Activated CD4-positive, CD25-positive, alpha-beta regulatory T cell treated with anti-CD3 and anti-CD28 coated beads, Interleukin-2, amount 50 U/mL, for 16 hours (primary cell): ENCODE measurements around the gene IL1RAPL1.
"Not testable (repeated sequence)": the region's sequence is repeated elsewhere in the genome, so short reads cannot be mapped to it uniquely, and the experiment has no call there.

Experiments used
- DNase-seq: peaks from one replicate; pipeline ENCODE4 v3.0.0-alpha.2; 2020; ENCODE audit warnings: low read depth, low spot score

Gene IL1RAPL1

DNA sequence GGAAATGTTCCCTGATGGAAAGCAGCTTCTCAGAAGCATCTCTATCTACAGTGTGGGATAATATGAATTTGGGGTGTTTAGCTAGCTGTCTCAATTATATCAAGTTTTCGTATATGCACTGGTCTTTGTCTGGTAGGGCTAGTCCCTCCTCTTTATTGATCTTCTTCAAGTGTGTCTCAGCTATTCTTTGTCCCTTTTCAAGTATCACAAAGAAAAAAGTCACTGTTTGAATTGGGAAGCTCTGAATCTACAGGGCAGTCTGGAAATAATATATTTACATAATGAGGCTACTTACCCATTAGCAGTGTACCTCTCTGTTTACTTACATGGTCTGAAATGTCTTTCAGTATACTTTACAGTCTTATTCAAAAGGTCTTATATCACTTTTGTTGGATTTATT, 526.0 kb downstream of the IL1RAPL1 start:
- DNase-seq = no peak

DNA sequence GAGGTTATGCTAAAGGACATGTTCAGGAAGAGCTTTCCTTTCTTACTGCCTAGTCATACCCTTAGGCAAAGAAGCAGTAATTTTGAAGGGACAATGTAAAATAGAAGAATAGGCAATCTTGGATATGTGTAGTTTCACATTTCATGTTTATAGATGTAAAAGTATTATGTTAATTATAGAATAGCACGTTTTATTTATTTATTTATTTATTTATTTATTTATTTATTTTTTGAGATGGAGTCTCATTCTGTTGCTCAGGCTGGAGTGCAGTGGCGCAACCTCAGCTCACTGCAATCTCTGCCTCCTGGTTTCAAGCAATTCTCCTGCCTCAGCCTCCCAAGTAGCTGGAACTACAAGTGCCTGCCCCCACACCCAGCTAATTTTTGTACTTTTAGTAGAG, 535.6 kb downstream of the IL1RAPL1 start:
- not testable (repeated sequence) for DNase-seq

DNA sequence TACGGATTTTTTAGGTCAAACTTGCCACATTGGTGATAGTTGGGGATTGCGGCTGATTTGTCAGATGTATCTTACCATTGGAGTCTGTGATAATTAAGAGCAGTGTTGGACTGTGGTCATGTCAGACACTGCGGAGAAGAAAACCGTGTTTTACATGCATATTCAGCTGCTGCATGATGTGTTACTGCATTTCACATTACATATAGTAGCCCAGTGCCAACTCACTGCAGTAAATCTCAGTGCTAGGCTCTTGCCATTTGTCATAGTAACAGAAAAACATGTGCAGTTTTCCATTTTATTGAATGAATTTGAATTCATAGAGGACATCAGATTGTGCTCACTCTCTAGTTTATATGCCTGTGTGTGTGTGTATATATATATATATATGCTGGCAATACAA, 543.7 kb downstream of the IL1RAPL1 start:
- no peak for DNase-seq

DNA sequence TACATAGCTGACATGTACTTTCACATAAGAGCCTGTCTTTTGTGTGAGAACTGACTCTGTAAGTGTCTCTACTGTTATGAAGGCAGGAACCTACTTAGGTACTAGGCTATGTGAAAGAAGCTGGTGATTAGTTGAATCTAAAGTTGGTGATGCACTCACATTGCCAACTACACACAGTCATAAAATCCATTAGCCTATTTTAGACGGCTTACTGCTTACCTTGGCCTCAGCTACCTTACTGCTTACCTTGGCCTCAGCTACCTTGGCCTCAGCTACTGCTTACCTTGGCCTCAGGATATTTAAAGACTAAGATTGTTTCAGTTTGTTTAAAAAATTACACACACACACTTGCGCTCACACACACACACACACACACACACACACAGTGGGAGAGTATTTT, 549.7 kb downstream of the IL1RAPL1 start:
- no peak for DNase-seq

DNA sequence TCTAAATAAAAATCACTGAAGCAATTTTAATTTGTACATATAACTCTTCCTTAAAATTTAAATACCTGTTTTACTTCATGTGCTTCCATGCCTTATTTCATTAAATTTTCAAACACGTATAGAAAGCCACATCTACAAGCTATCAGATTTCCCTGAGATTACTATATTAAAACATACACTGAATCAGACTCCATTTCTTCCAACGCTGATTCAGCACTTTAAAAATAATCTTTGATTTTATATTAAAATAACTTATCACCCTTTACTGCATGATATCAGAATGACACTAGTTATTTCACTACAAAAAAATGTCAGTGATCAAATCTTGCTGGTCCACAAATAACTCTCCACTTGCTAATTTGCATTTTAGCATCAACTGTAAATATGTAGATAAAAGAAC, 550.8 kb downstream of the IL1RAPL1 start:
- DNase-seq = no peak

DNA sequence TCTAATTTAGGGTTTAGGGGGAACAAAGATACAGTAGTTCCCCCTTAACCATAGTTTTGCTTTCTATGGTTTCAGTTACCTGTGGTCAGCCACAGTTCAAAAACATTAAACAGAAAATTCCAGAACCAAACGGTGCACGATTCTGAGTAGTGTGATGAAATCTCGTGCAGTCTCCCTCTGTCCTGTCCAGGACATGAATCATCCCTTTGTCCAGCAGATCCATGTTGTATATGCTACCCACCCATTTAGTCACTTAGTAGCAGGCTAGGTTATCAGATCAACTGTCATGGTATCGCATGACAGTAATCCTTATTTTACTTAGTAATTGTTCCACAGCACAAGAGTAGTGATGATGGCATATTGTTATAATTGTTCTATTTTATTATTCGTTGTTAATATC, 556.1 kb downstream of the IL1RAPL1 start:
- DNase-seq = no peak

DNA sequence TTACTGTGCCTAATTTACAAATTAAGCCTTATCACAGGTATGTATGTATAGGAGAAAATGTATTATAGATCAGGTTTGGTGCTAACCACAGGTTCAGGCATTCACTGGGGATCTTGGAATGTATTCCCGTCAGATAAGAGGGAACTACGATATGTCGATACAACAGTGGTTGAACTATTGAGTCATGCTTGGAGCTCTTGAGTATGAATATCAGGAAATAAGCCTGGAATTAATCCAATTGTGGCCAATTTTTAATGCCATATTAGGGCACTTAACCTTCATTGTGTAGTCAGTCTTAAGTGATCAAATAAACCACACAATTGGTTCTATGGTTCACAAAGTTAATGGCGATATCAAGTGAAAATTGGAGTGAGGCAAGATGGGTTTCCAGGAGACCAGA, 556.5 kb downstream of the IL1RAPL1 start:
- DNase-seq = no peak

DNA sequence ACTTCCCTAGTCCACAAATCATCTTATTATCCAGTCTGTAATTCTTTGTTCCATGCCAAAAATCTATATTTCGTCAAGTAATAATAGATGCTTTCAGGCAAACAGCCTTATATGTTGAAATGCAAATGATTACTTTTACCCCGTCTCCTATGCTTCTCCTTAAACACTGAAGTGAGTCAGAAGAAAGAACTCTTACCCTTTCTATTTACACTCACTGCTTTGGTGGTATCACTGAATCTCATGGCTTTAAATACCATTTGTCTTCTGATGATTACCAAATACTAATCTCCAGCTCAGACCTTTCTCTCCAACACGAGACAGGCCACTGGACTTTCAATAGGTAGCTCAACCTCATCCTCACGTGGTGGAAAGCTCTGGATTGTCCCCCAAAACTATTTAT, 558.1 kb downstream of the IL1RAPL1 start:
- DNase-seq = no peak

DNA sequence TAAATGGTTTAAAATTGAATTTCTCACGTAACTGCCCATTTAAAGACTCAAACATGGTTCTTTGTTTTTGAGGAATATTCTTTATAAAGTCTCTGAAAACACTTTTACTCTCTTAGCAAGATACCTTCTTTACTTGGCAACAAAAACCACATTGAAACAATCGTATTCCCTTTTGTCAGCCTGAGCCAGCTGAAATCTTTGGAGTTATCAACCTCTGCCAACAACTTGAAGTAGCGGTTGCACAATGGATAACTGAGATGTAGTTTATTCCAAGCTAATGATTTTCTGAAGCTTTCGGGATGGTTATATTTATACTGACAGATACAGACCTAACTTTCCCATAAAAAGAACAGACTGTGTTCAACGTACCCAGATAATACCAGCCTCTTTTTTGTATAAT, 561.3 kb downstream of the IL1RAPL1 start:
- no peak for DNase-seq

DNA sequence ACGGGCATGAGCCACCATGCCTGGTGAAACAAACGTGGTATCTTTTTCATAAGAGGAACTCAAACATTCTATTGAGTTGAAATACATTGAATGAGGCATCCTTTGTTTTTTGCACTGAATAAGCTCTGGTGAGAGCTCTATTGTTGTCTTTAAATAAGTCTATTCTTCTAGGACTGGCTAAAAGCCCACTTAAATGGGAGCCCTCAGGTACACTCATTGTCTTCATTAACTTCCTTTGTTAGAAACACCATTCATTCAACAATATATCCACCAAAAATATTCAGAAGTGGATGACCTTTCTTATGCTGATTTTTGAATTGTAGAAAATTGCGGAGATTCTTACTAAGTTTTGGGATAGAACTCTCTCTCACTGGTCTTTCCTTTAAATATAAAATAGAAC, 568.0 kb downstream of the IL1RAPL1 start:
- DNase-seq = no peak

DNA sequence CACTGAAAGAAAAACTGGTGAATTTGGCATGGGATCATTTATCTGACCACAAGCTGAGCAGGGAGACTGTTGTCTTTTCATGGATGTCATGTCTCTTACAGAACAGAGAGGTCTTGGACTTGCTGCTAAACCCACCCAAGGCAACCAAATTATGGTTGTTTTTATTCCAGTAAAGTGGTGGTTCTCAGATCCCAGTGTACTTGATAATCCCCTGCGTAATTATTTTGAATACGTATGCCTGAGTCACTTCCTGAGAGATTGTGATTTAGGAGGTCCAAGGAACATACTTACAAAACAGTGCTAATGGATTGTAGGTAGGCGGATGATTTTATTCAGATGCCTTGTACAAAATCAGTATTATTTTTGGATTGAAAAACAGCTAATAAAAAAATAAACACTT, 585.6 kb downstream of the IL1RAPL1 start:
- DNase-seq = no peak

DNA sequence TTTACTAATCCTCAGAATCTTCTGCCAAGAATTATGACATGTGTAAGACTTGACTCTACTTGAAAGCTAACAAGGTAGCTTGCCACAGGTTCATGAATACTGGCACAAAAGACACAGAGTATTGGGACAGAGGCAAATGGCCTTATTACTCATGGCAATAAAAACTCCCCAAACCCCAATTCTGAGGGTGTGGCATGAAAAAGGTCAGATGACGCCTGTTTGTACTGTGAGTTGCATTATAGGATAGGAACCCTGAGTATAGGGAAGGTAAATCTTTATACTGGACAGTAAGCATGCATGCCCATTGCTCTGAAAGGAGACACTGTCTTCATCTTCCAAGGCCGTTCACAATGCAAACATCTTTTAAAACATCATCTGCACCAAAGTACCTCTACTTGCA, 600.0 kb downstream of the IL1RAPL1 start:
- no peak for DNase-seq

DNA sequence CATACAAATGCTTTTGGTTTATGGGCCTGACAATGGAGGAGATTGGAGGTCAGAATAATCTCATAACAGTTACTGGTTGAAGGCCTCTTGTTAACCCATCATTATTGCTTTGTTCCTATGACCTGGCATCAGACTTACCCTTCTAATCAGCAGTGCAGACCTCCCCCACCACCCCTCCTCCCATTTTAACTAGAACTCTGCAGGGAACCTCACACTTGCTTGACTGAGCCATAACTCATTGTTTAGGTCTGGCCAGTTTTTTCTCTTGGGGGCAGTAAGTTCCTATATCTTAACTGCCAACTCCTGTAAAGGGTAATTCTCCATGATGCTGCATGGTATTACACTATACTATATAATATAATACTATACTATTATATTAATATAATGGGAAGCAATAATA, 609.3 kb downstream of the IL1RAPL1 start:
- DNase-seq = no peak

DNA sequence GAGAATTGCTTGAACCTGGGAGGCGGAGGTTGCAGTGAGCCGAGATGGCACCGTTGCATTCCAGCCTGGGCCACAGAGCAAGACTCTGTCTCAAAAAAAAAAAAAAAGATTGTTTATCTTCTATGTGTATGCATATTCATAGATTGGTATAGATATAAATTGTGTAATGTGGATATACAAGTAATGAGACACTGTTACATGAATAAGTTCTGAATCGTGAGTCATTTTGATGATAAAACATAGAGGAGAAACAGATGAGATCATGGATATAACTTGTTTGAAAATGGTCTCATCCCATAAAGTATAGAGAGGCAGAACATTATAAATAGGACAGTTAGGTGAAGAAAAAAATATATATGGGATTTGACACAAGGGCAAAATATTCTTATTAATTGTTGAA, 628.0 kb downstream of the IL1RAPL1 start:
- DNase-seq = no peak

DNA sequence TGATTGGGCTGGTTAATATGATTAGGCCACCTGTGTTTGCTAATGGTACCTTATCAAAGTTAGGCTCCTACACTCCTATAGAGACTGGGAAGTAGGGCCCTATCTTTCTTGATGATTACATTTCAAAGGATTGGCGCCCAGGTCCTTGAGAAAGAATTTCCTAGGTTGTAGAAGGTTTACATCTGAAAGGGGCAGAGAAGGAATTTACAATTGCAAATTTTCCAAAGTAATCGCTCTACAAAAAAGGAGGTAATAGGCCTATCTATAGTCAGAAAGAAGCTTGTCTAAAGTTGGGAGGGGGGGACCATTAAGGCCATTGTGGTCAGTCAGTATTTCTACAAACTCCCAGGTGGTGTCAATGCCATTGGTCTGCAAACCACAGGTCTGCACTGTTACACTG, 638.4 kb downstream of the IL1RAPL1 start:
- no peak for DNase-seq

DNA sequence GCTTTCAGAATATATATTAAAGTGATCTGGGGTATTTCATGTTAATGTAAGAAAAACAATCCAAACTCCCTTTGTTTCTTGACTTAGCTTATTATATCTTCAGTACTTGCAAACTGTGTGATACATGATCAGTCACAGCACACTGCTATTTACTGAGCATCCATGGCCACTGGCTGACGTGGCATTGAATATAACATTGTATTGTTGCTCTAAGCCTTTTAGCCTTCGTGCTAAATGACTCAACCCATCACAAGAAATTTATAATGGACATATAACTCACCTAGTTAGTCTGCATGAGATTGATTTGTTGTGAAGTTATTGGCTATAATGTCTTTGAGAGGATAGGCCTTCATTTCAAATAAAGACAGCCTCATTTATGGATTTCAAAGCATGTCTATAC, 642.6 kb downstream of the IL1RAPL1 start:
- DNase-seq = no peak

DNA sequence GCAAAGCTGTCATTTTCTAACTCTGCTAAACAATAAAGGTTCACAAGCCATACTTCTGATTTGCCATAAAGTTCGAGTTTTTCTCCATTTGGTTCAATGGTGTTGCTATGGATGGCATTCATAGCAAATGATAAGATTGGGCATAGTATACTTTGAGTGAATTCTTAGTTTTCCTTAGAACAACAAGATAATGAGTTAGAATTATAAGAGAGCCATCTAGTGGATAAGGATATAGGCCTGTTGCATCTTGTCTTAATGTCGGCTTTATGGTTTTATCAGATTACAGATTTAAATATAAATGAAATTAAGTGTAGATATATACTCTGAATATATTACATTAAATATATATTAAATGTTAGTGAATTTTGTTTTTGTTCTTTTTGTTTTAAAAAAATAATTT, 644.6 kb downstream of the IL1RAPL1 start:
- no peak for DNase-seq

DNA sequence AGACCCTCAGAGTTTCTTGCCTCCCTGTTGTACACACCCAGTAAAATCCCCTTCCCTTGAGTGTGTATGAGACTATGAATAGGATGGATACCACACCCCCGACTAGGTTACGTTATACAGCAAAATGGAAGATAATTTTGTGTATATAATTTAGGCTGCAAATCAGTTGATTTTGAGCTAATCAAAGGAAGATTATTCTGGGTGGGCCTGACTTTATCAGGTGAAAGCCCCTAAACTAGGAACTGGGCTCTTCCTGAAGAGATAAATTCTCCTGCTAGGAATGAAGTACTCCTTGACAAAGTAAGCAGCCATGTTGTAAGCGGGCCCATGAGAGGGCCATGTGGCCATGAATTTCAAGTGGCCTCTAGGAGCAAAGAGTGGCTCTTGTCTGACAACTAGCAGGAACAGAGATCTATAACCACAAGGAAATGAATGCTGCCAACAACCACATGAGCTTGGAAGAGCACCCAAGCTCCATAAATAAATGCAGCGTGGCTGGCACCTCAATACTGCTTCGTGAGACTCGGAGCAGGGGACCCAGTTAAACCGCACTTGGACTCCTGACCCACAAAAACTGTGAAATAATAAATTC, 646.4 kb downstream of the IL1RAPL1 start:
- no peak for DNase-seq

DNA sequence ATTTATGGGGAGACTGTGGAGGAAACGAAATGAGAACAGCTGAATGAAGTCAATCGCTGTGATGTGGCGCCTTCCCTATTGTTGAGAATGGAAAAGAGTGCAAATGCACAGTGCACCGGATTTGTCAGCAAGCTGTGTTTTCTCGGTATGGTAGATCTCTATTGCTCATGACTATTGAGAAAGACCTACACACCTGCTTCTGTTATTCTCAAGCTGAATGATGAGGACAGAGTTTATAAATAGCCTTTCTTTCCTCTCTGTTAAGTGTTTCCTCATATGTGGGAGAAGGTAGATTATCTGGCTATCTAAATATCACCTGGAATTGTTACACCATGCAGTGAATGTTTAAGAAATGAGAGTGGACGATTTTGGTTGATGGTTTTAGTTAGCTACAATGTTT, 650.7 kb downstream of the IL1RAPL1 start:
- DNase-seq = no peak

DNA sequence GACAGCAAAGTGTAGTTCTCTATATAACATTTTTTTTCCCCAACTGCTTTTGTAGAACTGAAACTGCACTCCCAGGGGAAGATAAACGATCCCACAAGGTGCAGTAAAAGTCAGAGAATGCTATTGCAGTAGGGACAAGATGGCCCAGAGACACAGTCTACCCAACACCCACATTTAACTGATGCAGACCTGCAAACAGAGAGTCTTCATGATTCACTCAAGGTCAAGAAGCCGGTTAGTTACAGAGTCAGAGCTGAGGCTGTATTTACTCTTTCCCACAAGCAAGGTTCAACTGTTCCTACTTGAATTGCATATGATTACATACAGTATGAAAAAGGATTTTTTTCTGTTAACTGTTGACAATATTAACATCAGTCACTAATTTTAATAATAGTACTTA, 654.6 kb downstream of the IL1RAPL1 start:
- no peak for DNase-seq

DNA sequence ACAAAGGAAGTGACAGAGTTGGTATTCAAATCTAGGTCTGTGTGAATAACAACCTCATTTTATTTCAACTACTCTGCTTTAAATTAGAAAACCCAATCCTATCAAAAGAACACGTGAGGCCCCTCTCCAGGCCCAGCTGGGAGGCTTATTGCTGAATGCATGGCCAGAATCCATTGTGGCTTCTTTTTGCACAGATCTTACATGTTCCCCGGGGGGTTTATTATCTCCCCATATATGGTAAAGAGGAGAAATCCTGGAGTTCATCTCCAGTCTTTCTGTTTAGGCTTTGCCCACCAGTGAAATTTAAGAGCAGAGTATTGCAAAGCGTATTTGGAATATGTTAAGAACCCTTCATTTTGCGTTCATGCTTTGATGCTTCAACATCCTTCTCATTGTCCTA, 655.6 kb downstream of the IL1RAPL1 start:
- DNase-seq = no peak

DNA sequence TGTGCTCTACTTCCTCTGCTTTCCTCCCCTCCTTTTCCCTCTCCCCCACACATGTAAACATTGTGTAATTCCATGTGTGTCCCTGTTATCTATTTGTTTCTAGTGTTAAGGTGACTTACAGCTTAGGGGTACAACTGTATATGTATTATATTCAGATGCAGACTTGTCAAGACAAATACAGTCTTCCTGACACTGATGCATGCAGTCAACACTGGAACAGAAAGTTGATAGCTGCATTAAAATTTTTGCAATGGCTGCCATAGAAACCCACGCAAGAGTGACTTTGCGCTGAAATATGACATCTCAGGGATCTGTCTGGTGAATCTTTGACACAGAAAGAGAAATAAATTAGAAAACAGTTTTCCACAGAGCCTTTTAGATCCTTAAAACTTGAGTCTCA, 656.7 kb downstream of the IL1RAPL1 start:
- no peak for DNase-seq

DNA sequence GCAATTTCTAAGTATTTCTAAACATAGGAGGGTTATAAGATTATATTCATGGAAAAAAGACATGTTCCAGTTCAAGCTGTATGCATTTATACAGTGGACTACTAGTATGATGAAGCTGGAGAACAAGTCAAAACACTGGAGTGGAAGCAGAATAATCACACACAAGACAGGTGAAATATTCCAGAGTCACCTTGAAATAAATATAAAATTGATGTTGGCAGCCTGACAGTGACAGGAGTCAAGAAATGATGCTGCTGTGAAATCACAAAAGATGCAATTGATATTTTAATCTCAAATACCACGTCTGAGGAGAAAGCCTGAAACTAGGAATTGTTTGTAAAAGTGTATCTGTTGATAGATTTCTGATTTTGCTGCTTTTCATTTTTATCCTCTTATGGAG, 667.3 kb downstream of the IL1RAPL1 start:
- no peak for DNase-seq

DNA sequence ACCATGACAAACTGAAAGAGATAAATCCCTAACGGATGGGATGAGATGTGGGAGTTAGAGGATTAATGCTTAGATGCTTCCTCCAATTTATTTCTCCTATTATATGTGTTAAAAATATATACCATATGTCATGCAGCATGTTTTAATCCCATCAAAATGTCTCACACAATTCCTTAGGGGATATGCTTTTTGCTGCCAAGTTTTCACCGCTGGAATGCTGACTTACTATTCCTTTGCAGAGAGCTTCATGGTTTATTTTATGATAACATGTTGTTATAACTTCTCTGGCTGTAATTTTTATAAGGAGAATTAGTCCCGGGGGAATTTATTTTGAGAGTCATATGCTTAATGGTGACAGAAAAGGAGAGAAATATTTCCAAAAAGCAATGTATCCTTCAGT, 670.3 kb downstream of the IL1RAPL1 start:
- DNase-seq = no peak

DNA sequence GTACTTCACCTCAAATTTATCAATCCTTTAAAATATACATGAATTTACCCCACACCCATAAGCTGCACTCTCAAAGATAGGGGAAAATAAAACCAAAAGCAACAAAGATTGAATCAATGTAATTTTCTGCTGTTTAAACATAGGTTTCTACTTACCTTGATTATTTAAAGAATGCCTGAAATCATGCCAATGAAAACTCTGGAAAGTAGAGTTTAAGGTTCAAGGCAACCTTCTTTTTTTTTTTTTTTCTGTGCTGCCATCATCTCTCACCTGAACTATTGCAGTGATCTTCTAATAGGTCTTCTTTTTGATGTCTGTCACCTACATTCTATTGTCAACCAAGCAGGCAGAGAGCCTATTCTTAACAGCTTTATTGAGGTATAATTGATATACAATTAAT, 682.1 kb downstream of the IL1RAPL1 start:
- no peak for DNase-seq
